ENCODE measurements around the gene C8G.

Gene C8G

DNA sequence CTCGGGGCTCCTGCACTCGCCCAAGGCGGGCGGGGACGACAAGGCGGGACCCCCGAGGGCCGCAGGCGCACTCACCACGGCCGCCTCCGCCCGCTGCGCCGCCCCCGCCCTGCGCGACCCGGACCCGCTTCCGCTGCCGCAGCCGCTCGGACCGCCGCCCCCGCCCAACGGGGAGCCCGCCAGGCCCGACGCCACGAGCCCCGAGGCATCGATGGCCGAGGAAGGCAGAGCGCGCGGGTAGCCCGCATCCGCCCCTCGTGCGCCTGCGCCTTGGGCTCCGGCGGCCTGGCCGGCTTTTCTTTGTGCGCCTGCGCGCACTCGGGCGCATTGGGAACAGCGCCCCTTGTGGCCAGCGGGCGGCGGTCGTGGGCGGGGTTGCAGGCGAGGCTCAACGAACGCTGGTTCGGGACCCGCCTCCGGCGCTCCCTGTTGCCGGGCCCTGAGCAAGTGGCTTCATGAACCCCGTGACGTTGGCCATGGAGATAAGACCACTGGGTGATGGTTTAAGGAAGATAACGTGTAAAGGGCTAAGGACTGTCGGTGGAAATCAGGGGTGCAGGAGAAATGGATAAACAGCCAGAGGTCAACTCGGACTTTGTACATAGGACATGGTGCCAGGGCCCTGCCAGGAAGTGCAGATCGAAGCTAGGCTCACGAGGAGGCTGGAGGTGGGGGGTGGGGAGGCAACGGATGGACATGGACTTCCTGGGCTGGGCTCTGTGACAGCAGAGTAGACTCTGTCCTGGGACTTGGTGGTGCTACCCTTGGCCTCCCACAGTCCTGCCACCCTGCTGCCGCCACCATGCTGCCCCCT, at the start of gene C8G, which contains the start of gene FBXW5:
Gene C8G, plus strand, starts transcription at position 725 of the 814 bp plus-strand sequence. Its CDS starts 78 bp downstream, at position 803.
Gene FBXW5, minus strand, starts transcription at position 220 of the 814 bp plus-strand sequence. CDS start 655 bp downstream, outside the sequence.
- no peak for TF ChIP-seq GATA2 (IDR thresholded peaks at IDR 0.05; ENCODE audit: low read depth, low read length)
- no peak for TF ChIP-seq GATA3 (IDR thresholded peaks at IDR 0.05; ENCODE audit: low read depth, low read length)

DNA sequence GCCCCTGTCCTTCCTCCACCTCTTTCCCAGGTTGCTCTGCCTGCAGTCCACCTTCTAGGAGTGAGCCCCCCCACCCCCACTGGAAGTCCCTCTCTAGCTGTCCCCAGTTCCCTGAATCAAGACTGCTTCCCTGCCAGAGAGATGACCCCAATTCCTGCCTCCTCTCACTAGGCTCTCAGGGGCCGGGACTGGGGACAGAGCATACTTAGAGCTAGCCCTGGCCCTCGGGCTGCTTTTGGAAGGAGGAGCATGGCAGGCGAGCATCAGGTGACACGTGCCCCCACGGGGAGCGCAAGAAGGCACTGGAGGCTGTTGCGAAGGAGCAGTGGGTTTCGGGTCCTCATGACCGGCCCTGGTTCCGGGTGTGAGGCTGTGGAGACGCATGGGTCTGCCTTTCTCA, 49.0 kb upstream of the C8G start:
- TF ChIP-seq GATA2 (IDR thresholded peaks at IDR 0.05; ENCODE audit: low read depth, low read length) (no peak), GATA3 (IDR thresholded peaks at IDR 0.05; ENCODE audit: low read depth, low read length) (no peak)

DNA sequence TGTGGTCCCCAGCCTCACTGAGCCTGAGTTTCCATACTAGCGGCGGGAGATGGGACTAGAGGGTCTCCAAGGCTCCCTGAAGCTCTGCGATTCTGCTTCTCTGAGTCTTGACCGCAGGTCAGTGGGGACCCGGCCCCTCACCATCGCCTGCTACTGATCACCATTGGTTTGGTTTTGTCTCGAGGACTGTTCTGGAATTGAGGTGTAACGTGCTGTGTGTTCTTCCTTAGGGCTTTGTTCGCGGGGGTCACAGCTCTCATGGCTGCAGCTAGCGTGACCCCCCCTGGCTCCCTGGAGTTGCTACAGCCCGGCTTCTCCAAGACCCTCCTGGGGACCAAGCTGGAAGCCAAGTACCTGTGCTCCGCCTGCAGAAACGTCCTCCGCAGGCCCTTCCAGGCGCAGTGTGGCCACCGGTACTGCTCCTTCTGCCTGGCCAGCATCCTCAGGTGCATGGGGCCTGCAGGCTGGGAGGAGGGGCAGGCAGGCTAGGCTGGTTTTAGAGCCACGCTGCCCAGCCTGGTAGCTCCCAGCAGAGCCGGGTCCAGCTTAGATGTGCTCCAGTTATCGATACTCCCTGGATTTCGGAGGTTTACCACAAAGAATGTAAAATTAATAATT, 46.5 kb upstream of the C8G start:
- TF ChIP-seq GATA2 (IDR thresholded peaks at IDR 0.05; ENCODE audit: low read depth, low read length) (no peak), GATA3 (IDR thresholded peaks at IDR 0.05; ENCODE audit: low read depth, low read length) (no peak)

DNA sequence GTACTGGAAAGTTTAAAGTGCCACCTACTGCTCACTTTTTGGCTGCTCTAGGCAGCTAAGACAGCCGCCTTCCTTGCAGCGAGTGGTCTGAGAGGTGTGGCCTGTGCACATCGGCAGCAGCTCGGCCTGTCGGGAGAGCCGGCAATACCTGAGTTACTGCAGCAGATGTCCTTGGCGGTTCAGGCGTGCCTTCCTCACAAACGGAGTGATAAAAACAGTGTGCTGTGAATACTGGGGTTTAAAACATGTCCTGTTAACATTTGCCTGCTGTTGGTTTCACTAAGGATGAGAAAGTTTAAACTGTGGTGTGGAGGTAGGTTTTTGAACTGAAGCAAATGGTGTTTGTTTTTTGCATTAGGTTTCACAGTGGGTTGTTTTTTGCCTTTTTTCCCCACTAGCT, 45.8 kb upstream of the C8G start:
- TF ChIP-seq GATA2 (IDR thresholded peaks at IDR 0.05; ENCODE audit: low read depth, low read length) = no peak
- TF ChIP-seq GATA3 (IDR thresholded peaks at IDR 0.05; ENCODE audit: low read depth, low read length) = no peak

DNA sequence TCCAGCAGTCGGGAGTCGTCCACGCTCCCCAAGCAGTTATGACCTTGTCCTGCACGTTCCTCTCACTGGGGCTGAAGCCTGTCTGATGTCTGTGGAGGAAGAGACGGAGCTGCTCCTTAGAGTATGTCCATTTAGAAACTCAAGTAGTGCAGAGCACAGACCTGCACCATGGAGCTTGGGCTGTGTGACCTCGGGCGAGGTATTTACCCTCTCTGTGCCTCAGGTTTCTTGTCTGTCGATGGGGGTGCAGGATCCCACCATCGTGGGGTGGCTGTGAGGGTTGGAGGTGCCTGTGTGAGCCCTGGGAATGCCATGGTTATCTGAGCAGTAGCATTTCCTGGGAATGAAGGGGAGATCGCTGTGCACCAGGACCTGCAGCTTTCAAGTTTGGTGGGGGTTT, 44.5 kb upstream of the C8G start:
- no peak for TF ChIP-seq GATA3 (IDR thresholded peaks at IDR 0.05; ENCODE audit: low read depth, low read length)
- no peak for TF ChIP-seq GATA2 (IDR thresholded peaks at IDR 0.05; ENCODE audit: low read depth, low read length)

DNA sequence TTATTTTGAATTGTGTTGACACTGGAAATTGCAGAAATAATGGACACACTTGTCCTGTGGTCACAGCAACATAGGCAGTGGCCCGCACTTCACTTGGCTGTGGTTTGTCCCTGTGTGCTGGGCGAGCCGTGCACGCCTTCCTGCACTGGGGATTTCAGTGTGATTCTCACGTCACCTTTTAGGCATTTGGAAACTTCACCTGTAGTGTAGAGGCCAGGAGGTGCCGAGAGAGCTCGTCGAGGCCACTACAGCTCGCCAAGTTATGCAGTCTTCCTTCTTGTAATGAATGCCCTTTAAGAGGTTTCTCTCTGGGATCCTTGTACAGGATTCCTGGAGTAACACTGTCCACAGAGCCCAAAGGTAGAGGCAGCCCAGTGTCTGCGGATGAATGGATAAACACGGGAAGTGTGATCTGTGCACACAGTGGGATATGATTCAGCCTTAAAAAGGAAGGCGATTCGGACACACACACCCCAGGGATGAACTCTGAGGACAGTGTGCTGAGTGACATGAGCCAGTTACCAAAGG, 44.0 kb upstream of the C8G start:
- TF ChIP-seq GATA2 (IDR thresholded peaks at IDR 0.05; ENCODE audit: low read depth, low read length) (no peak), GATA3 (IDR thresholded peaks at IDR 0.05; ENCODE audit: low read depth, low read length) (no peak)

- no peak for TF ChIP-seq GATA3 (IDR thresholded peaks at IDR 0.05; ENCODE audit: low read depth, low read length)
These were observed 43.4 kb upstream of the C8G start for GRCh38 chr9:136901516-136902258.

DNA sequence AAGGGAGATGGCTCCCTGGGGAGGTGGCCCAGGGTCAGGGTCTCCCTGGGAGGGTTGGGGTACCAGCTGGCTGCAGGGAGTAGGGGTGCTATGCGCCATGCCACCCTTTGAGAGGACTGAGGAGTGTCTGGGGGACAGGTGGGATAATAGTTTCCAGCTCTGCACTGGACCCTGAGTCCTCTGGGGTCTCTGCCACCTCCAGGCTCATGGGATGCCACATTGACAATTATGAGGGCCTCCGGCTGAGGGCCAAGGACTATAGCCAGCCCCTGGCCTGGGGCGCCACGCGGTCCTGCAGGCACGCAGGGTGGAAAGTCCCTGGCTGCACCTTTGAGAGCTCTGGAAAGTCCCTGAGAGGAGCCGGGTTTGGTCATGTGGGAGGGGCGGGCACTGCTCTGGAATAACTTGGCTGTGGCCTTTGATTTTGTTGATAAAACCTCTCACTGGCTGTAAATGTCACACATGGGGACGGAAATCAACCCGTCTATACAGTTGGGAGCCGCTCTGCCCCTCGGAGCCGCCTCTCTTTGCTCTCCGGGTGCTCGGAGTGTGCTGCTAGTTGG, 42.7 kb upstream of the C8G start:
- TF ChIP-seq GATA2 (IDR thresholded peaks at IDR 0.05; ENCODE audit: low read depth, low read length) (no peak), GATA3 (IDR thresholded peaks at IDR 0.05; ENCODE audit: low read depth, low read length) (no peak)

- TF ChIP-seq GATA3 (IDR thresholded peaks at IDR 0.05; ENCODE audit: low read depth, low read length) = no peak
- no peak for TF ChIP-seq GATA2 (IDR thresholded peaks at IDR 0.05; ENCODE audit: low read depth, low read length)
These were observed 41.9 kb upstream of the C8G start for GRCh38 chr9:136903041-136903554.

GRCh38 chr9:136906266-136906665, 38.8 kb upstream of the C8G start:
- TF ChIP-seq GATA3 (IDR thresholded peaks at IDR 0.05; ENCODE audit: low read depth, low read length) = no peak
- no peak for TF ChIP-seq GATA2 (IDR thresholded peaks at IDR 0.05; ENCODE audit: low read depth, low read length)

GRCh38 chr9:136907011-136907914, 37.8 kb upstream of the C8G start:
- TF ChIP-seq GATA2 (IDR thresholded peaks at IDR 0.05; ENCODE audit: low read depth, low read length) (no peak), GATA3 (IDR thresholded peaks at IDR 0.05; ENCODE audit: low read depth, low read length) (no peak)

GRCh38 chr9:136910197-136910900, 34.7 kb upstream of the C8G start:
- TF ChIP-seq GATA2 (IDR thresholded peaks at IDR 0.05; ENCODE audit: low read depth, low read length) = no peak
- no peak for TF ChIP-seq GATA3 (IDR thresholded peaks at IDR 0.05; ENCODE audit: low read depth, low read length)

Measured in SH-SY5Y (cell line).